NCI-H2196 (cell line): ENCODE data around the gene LEKR1.
"Not testable (repeated sequence)": the region's sequence is repeated elsewhere in the genome, so short reads cannot be mapped to it uniquely, and the experiment has no call there.

Experiments
- DNase-seq: peaks from one replicate; lab custom pipeline; 2025; ENCODE audit not compliant: unreplicated experiment; lab: John Stamatoyannopoulos, UW

Gene LEKR1

DNA sequence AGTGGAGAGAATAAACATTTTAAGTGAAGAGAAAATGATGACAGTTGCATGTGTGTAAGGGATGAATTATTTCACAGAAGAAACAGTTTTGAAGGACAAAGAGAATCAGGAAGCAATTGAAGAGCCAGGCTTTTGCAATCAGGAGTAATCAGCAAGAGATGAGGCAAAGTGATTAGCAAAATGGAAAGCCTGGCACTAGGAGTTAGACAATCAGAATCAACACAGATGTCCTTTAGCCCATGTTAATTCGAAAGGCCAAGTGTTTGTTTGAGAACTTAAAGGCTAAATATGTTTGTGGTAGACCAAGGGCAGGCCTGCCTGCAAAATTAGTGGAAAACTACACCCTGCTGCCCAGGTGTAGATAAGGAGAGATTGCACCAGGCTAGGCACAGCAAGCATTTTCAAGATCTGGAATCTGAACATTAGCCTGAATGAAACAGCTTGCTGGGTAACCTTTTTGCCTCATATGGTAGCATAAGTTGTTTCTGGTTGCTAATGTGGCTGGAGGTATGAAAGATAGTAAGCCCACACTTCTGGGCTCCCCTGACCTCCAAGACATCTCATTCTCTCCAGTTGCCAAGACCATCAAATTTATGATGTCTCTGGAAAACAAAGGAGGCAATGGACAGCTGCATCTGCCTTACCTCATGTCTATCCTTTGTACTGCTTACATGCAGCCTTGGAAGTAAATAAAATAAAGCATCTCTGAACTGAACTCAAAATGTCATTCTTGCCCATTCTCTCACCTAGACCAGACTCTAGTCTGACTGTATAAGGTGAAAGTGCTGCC lies 22.0 kb upstream of the LEKR1 start:
- no peak for DNase-seq

DNA sequence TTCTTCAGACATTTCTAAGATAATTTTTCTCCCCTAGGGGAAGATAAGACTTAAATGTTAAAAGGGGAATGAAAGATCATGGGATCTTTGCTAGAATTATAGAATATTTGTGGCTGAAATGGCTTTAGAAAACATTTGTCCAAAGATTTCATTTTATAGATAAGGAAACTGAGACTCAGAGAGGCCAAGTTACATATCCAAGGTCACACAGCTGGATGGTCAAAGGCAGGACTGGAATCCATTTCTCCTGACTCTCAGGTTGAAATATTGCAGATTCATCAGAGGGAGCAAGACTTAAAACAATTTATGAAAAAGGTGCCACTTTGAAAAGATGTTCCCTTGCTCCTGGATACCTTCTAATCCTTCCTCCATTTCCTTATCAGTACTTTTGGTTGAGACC lies 19.5 kb upstream of the LEKR1 start:
- no peak for DNase-seq

DNA sequence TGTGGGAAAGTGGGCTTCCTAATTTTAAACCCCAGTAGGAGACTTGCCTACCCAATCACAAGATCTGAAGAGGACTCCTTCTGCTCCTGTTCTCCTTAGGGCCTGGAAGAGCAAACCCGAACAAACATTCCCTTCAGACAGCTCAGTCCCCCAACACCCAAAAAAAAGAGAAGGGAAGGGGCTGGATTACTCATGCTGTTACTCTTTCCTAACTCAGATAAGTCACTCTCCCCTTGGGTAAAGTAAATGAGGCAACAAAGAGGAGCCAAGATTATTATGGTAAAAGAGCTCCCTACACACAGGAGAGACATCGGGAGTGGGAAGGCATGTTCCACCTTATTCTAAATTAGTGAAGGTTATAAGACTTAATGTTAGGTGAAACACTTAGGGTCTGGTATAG lies 18.1 kb upstream of the LEKR1 start:
- DNase-seq: no peak

DNA sequence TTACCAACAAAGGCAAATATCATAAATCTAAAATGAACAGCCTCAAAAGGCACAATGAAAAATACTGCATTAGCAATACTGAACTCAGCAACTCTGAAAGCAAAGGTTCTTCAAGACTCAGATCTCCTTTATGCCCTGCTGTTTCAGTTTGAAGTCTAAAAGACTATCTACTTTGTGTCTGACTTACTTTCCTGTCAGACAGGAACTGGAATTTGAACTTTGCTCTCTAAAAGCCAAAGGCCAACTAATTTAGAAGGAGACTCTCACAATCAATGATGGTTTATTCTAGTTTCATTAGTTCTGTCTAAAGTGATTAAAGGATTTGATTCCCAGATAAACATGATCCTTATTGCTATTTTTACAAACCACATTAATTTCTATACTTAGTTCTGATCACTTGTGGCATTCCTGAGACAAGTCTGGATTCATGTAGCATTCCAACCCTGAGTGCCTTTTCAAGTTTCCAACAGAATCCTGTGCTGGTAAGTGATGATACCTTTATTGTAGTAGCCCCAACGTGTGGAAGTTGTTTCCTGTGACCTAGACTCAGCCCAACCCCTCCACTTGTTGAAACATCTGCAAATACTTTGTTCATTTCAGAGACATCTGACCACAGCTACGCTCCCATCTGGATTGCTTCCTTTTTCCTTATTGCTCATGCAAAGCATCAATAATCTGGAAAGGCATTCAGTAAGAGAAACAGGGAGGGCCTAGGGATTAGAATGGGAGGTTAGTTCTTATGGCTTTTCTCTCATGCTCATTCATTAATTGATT lies 14.9 kb upstream of the LEKR1 start:
- no peak for DNase-seq

DNA sequence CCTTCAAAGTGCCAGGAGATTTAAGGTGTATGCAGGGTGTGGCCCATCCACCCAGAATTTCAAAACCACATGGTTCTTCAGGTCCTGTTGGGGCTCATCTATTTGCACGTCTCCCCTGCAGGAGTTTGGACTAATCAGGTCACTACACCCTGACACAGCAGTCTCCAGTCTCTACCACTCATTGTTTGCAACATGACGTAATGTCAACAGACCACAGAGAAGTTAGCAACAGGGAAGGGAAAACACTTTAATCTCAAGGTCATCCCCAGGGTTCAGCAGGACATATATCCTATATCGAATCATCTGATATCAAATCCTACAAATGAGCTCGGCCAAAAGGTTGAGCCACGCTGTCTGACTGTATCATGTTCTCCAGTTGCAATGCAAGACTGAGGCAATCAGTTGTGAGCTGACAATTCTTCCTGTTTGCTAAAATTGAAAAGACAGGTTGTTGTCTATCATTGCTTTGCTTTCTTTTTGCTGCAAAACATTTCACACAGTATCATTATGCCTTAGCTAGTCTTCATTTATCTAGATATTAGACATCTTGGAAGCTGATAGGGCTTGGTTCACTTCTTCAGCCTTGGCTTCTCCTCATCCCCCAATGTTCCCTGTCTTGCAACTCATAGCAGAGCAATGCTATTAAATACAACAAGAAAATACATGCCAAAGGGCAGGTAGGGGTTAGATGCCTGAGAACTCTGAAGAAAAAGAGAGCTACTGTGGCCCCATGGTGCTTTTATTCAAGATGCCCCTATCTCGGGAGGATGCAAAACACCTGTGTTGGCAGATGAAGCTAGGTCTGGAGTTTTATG lies 13.4 kb upstream of the LEKR1 start:
- peak; percentile 49 for DNase-seq

DNA sequence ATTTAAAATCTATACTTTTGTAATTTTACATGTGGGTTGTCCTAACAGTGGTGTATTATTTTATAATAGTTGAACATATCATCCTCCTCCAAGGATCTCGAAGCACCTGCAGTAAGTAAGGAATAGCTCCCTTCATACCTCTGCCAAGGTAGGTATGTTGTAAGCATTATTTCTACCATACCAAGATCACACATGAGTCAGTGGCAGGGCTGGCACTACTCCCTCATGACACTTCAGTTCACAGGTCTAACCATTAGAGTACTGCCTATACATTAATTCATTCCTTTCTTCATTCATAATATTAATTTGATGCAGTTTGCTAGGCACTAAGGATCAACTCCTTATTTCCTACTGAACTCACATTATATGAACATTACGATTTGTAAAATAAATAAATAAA lies 11.9 kb upstream of the LEKR1 start:
- DNase-seq: no peak

DNA sequence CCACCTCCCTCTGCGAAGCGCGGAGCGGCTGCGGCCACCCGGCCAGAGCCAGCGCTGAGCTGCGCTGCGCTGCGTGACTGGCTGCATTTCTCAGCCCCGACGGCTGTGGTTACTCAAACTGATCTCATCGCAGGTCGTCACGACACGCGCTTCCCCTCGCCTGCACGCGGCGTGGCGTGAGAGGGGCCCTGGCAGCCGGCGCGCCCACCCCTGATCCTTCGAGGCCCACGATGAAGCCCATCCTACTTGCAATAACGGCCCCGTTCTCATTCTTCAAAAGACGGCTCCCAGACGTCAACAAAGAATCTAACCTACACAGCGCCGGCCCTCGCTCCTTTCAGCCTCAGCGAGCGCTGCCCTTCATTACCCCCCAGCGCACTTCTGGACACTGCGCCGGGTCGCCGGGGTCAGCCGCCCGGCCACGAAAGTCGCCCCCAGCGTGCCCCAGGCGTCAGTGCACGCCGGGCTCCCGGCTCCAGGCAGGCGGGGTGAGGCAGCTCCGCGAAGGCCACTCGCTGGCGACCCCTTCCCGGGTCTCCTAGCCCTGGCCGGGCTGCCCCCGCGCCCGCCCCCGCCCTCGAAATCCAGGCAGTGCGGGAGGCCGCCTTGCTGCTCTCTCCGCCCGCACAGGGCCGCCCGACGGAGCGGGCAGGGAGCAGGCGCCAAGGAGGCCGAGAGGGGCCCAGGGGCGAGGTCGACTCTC lies 9.9 kb upstream of the LEKR1 start:
- peak; percentile 47 for DNase-seq

DNA sequence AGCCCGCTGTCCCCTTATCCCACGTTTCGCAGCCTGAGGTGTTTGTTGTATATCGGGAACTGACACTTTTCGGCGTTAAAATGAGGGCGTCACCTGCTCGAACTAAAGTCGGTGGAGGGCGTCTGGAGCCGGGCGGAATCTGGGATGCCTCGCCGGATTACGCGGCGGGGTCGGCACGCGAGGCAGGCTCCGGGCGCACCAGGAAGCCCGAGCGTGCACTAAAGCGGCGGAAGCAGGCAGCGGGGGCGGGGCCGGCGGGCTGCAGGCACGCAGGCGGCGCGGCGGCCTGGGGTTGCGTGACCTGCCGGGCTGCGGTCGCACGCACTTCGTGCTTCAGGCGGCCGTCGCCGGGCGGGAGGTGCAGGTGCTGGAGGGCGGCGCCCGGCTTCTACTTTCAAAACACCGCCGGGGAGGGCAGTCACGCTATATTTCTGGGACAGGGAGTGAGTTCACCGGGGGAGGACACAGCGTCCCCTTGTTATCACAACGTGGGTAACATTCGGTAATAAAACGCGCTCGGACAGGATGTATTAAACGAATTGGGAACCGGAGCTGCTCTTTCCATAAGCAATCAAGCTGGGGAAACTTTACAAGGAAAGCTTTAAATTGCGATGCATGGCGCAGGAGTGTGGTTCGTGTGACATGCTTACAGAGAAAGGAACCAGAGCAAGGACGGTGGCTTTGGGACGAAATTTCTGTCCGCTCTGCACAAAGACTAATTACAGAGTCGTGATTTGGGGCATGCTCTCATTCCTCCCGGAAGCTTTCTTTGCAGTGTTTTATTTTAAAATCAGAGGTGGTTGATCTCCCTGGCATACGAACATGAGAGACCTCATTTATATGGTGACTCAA lies 9.1 kb upstream of the LEKR1 start:
- peak; percentile 88 for DNase-seq

DNA sequence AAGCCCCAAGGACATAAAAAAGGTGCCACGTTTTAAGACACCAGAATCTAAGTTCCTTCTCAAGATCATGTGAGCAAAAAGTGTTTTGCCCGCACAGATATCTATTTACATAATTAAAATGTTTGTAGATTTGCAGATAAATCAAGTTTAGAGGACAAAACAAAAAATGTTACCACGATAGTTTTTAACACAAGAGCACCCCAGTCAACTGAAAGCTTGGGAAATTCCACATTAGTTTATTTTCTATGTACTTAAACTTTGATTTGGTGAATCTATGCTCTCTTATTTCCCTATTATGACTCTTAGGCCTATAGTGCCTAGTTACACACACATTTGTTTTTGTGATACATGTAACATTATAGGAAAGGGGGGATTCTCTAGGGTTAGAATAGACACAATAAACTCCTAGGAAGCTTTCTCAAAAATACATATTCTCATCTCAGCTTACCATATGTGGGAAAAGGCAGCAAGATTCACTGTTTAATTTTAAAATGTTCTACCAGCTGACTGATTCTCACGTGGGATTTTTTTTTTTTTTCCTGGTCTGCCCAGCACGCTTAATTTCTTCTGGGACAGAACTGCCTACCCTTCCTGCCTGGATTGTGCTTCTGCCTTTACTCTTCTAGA lies 8.4 kb upstream of the LEKR1 start:
- DNase-seq: no peak

DNA sequence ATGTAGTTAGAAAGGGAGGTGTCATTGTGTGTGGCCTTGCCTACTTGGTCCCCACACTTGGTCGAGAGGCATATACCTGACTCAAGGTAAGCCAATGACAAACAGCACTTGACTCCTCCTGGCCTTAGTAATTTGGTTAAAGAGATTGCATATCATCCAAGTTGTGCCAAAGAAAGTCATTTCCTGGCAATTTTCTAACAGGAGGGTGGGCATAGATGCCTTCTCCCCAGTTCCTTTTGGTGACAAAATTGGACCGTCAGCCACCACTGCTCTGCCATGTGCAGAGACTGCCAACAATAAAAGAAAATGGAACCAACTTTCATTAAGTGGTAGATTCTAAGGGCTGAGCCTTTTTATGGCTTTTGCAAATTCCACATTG lies 7.9 kb upstream of the LEKR1 start:
- DNase-seq: no peak

DNA sequence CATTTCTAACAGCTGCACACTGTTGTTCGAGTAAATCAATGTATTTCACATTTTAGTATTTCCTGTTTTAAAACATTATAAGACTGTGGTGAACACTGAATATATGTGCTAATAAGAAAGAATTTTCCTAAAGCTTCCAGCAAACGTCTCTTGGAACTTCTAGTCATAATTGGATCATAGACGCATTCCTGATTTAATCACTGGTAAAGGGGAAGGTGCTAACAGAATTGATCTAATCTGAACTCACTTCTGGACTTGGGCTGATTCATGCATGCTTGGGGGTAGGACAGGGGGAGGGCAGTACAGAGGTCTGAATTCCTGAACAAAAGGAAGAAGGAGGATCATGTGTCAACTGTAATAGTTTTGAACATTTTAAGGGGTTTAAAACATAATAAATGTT lies 7.3 kb upstream of the LEKR1 start:
- no peak for DNase-seq

DNA sequence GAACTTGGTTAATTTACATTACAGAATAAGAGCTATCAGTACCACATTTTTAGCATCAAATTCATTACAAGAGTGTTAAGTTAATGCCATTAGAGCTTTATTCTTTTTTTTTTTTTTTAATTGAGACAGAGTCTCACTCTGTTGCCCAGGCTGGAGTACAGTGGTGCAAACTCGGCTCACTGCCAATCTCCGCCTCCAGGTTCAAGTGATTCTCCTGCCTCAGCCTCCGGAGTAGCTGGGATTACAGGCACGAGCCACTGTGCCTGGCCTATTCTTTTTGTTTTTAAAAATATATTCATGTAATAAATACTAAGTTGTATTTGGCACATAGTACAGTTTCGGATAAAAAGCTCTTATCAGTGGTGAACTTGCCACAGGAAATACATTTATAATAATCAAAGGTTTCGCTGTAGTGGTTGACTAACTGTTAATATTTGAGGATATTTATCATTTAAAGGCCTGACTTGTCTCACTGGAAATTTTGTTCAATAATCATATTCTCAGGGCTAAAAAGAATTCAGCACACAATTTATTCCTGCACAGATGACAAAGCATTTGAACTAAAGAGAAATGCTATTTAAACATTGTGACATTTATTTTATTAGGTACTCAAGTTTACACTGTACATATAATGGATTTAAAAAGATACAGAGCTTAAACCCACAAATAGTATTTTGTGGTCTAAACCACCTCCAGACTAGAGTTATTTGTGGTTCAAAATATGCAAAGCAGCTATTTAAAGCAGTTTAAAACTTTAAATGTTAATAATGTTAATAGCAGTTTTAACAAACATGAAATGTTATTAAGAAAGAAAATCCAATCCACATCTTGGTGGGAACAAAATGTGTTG lies 6.1 kb upstream of the LEKR1 start:
- no peak for DNase-seq

DNA sequence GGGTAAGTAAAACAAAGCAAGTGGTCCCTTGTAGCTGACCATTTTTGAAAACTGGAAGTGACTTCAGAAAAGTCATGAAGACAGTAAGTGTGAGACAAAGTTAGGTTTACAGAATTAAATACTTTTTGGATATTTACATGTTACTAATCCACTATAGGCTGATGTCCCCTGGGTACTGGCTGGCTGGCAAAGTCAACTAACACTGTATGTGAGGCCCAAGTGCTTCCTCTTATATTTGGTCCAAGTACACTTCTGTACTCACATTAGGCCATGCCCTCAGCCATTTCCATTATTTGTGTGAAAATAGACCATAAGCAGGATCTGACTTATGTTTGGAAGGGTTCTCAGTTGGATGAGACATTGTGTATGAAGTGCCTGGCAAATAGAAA lies 5.5 kb upstream of the LEKR1 start:
- no peak for DNase-seq

DNA sequence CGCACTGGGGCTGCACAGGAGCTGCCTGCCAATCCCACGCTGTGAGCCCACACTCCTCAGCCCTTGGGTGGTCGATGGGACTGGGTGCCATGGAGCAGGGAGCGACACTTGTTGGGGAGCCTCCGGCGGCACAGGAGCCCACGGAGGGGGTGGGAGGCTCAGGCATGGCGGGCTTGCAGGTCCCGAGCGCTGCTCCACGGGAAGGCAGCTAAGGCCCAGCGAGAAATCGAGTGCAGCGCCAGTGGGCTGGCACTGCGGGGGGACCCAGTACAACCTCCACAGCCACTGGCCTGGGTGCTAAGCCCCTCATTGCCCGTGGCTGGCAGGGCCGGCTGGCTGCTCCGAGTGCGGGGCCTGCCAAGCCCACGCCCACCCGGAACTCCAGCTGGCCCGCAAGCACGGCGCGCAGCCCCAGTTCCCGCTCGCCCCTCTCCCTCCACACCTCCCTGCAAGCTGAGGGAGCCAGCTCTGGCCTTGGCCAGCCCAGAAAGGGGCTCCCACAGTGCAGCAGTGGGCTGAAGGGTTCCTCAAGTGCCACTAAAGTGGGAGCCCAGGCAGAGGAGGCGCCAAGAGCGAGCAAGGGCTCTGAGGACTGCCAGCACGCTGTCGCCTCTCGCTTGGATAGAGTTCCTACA lies 3.4 kb upstream of the LEKR1 start:
- not testable (repeated sequence) for DNase-seq

DNA sequence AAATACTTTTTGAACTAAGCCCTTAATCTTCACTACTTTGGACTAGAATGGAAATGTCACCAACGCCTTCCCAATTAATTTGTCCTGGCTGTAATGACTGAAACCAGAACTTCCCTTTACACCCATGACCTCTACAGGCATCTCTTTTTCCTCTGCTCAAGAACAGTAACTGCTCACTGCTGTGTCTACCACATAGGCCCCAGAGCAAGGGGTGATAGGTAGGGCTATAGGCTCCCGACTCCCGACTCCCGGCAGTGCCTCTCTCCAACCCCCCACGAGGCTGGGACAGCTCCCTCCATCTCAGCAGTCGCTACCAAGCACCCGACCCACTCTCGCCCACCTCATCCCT lies 384 bp upstream of the LEKR1 start:
- no peak for DNase-seq

DNA sequence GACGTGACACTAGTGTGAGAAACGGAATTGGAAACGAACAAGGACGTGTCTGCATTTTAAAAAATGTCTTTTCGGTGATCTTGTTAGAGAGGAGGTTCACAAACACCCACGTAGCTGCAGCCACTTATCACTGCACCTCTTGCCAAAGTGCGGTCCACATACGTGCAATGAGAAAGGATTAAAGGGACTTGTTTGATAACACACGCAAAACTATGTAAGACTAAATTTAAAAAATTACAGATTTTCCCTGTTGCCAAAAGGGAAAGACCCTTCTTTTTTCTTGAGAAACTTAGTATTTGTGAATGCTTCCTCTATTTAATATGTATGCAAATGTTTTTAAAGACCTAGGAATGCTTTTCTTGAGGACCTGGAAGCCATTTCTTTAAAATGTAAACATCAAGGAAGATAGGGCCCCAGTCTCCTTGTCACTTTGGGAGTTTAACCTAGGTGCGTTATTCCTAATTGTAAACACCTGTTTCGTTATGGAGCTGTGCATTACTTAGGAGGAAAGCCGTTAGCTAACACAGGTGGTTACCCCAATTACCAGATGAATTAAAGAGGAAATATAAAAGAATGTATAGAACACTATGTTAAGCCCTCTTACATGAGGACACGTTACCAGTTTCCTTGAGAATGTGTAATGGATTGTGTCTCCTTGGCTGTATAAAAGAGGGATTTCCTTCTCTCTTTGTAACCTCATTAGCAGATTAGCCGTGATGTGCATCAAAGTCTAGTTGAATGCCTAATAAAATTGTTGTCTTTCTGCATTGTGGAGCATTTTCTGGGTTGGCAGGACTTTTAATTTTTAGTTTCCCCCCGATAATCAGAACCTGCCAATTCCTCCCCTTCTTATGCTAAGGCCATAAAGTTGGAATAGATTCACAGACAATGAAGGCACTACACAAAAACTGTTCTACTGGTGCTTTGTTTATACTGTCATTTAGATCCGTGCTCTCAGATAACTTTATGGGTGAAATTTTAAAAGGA lies 1.0 kb downstream of the LEKR1 start:
- DNase-seq: no peak

DNA sequence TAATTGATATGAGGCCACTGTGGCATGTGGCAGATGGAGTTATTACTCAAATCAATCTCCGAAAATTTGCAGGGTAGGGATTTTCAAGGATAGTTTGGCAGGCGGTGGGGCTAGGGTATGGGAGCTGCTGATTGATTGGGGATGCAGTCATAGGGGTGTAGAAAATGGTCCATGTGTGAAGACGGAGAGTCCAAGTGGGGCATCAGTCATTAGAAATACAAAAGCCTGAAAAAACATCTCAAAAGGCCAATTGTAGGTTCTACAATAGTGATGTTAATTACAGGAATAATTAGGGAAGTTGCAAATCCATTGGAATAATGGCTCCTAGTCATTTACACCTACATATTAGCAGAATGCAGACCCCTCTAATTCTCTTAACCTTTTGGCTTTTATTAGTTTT lies 4.9 kb downstream of the LEKR1 start:
- DNase-seq: no peak
